Measurements from ENCODE around the gene TMEM135. TPM values are rescaled to one million over a fixed set of nuclear protein-coding genes. Genes with fewer than 3 reads are reported as not detected.
"Not testable (repeated sequence)": the region's sequence is repeated elsewhere in the genome, so short reads cannot be mapped to it uniquely, and the experiment has no call there.

TMEM135 gene
- total RNA-seq, 1 donor from 2014 or later, result 17.2 TPM

GRCh38 chr11:87015645-87016044, 22.1 kb upstream of the TMEM135 start:
- no peak for DNase-seq
- intact Hi-C loops (cut with DNase I), result no loop called here
- ATAC-seq (ENCODE audit: poor library complexity), result no peak

GRCh38 chr11:87019613-87020271, 18.0 kb upstream of the TMEM135 start:
- no peak for ATAC-seq (ENCODE audit: poor library complexity)
- intact Hi-C loops (cut with DNase I), result no loop called here
- no peak for DNase-seq

- intact Hi-C loops (cut with DNase I), result no loop called here
- DNase-seq (no peak), ATAC-seq (ENCODE audit: poor library complexity) (no peak)
Observed at GRCh38 chr11:87020336-87020735, 17.4 kb upstream of the TMEM135 start.

- DNase-seq, result no peak
- intact Hi-C loops (cut with DNase I), result no loop called here
- ATAC-seq (ENCODE audit: poor library complexity), result no peak
Observed at GRCh38 chr11:87020764-87021365, 16.9 kb upstream of the TMEM135 start.

- no peak for ATAC-seq (ENCODE audit: poor library complexity)
- intact Hi-C loops (cut with DNase I), result no loop called here
- no peak for DNase-seq
Observed at GRCh38 chr11:87022254-87022653, 15.5 kb upstream of the TMEM135 start.

- ATAC-seq (ENCODE audit: poor library complexity) (no peak), DNase-seq (no peak)
- intact Hi-C loops (cut with DNase I), result no loop called here
Observed at GRCh38 chr11:87022738-87023137, 15.0 kb upstream of the TMEM135 start.

GRCh38 chr11:87026415-87026814, 11.3 kb upstream of the TMEM135 start:
- DNase-seq; ATAC-seq (ENCODE audit: poor library complexity); intact Hi-C loops (cut with DNase I): not testable (repeated sequence)

- ATAC-seq (ENCODE audit: poor library complexity) (no peak), DNase-seq (no peak)
- intact Hi-C loops (cut with DNase I), result no loop called here
Observed at GRCh38 chr11:87030458-87031054, 7.2 kb upstream of the TMEM135 start.

GRCh38 chr11:87031433-87032170, 6.1 kb upstream of the TMEM135 start:
- DNase-seq, result no peak
- no peak for ATAC-seq (ENCODE audit: poor library complexity)
- intact Hi-C loops (cut with DNase I), result no loop called here

GRCh38 chr11:87033561-87033960, 4.2 kb upstream of the TMEM135 start:
- no peak for DNase-seq
- ATAC-seq (ENCODE audit: poor library complexity), result no peak
- intact Hi-C loops (cut with DNase I), result no loop called here

- intact Hi-C loops (cut with DNase I), result loop anchor here (5.0 kb wide), 1 partner anchor 79 kb away; the partner anchor contains the start of gene FZD4
- DNase-seq (no peak), ATAC-seq (ENCODE audit: poor library complexity) (no peak)
Observed at GRCh38 chr11:87035976-87036583, 1.7 kb upstream of the TMEM135 start.

GRCh38 chr11:87036756-87037449, 831 bp upstream of the TMEM135 start:
- ATAC-seq (ENCODE audit: poor library complexity) (peak; percentile 33), DNase-seq (no peak)
- intact Hi-C loops (cut with DNase I), result loop anchor here (5.0 kb wide), 1 partner anchor 80 kb away; the partner anchor contains the start of gene FZD4

- DNase-seq (no peak), ATAC-seq (ENCODE audit: poor library complexity) (peak; percentile 22)
- intact Hi-C loops (cut with DNase I), result loop anchor here (5.0 kb wide), 1 partner anchor 81 kb away; the partner anchor contains the start of gene FZD4
Observed at GRCh38 chr11:87038235-87038977, 672 bp downstream of the TMEM135 start.

- no peak for ATAC-seq (ENCODE audit: poor library complexity)
- intact Hi-C loops (cut with DNase I), result loop anchor here (5.0 kb wide), 1 partner anchor 82 kb away; the partner anchor contains the start of gene FZD4
- DNase-seq, result peak; percentile 50
Observed at GRCh38 chr11:87039371-87039770, 1.6 kb downstream of the TMEM135 start.

GRCh38 chr11:87043894-87044293, 6.2 kb downstream of the TMEM135 start:
- intact Hi-C loops (cut with DNase I), result no loop called here
- DNase-seq (no peak), ATAC-seq (ENCODE audit: poor library complexity) (no peak)

- ATAC-seq (ENCODE audit: poor library complexity) (no peak), DNase-seq (no peak)
- intact Hi-C loops (cut with DNase I), result no loop called here
Observed at GRCh38 chr11:87046824-87047223, 9.1 kb downstream of the TMEM135 start.

- ATAC-seq (ENCODE audit: poor library complexity), result no peak
- DNase-seq, result no peak
- intact Hi-C loops (cut with DNase I), result no loop called here
Observed at GRCh38 chr11:87056091-87056490, 18.4 kb downstream of the TMEM135 start.

- DNase-seq (no peak), ATAC-seq (ENCODE audit: poor library complexity) (no peak)
- intact Hi-C loops (cut with DNase I), result no loop called here
Observed at GRCh38 chr11:87057749-87058148, 20.0 kb downstream of the TMEM135 start.
